ENCODE data around the gene PGAM5. TPM values are rescaled to one million over a fixed set of nuclear protein-coding genes. Genes with fewer than 3 reads are reported as not detected.

PGAM5 gene
- total RNA-seq, 2 donors from 2014 or later = 47.8 to 55.7 TPM

- DNase-seq (no peak), ATAC-seq (replicated peaks in 1 of 2) (no peak)
- Mint-ChIP-seq H3K27ac (no peak overlapping the region), H3K36me3 (ENCODE audit: insufficient read depth in 2 of 2) (peaks cover 1 to 30% of the 10 kb centered on the region in 2 donors), H3K27me3 (ENCODE audit: low read depth) (no peaks in the 10 kb centered on the region), H3K4me3 (no peak overlapping the region), H3K4me1 (ENCODE audit: low read depth) (no peaks in the 10 kb centered on the region), H3K9me3 (no peaks in the 10 kb centered on the region)
These were observed 12.3 kb upstream of the PGAM5 start for GRCh38 chr12:132698341-132698740.

- no peak for ATAC-seq (replicated peaks in 1 of 2)
- peaks cover 1 to 33% of the 10 kb centered on the region in 2 donors for H3K36me3 Mint-ChIP-seq (ENCODE audit: insufficient read depth in 2 of 2)
These were observed 10.3 kb upstream of the PGAM5 start for GRCh38 chr12:132700212-132700822.

GRCh38 chr12:132702640-132703039, 8.0 kb upstream of the PGAM5 start:
- DNase-seq = no peak
- no peaks in the 10 kb centered on the region for H3K27me3 Mint-ChIP-seq (ENCODE audit: low read depth)
- H3K4me1 Mint-ChIP-seq (ENCODE audit: low read depth) = no peaks in the 10 kb centered on the region
- no peak overlapping the region for H3K4me3 Mint-ChIP-seq
- no peak overlapping the region for H3K27ac Mint-ChIP-seq
- H3K9me3 Mint-ChIP-seq = peaks cover 0 to 5% of the 10 kb centered on the region in 2 donors
- peaks cover 6 to 32% of the 10 kb centered on the region in 2 donors for H3K36me3 Mint-ChIP-seq (ENCODE audit: insufficient read depth in 2 of 2)
- ATAC-seq (replicated peaks in 1 of 2) = no peak

More at GRCh38 chr12:132700212-132700822, 10.3 kb upstream of the PGAM5 start:
- no peaks in the 10 kb centered on the region for H3K27me3 Mint-ChIP-seq (ENCODE audit: low read depth)
- H3K27ac Mint-ChIP-seq = no peak overlapping the region
- H3K4me1 Mint-ChIP-seq (ENCODE audit: low read depth) = no peaks in the 10 kb centered on the region
- no peak overlapping the region for H3K4me3 Mint-ChIP-seq
- DNase-seq = no peak
- H3K9me3 Mint-ChIP-seq = no peaks in the 10 kb centered on the region

GRCh38 chr12:132703641-132704040, 7.0 kb upstream of the PGAM5 start:
- Mint-ChIP-seq H3K4me3 (no peak overlapping the region), H3K27ac (no peak overlapping the region), H3K4me1 (ENCODE audit: low read depth) (no peaks in the 10 kb centered on the region), H3K36me3 (ENCODE audit: insufficient read depth in 2 of 2) (peaks cover 10 to 29% of the 10 kb centered on the region in 2 donors), H3K9me3 (peaks cover 0 to 5% of the 10 kb centered on the region in 2 donors), H3K27me3 (ENCODE audit: low read depth) (no peaks in the 10 kb centered on the region)
- DNase-seq (no peak), ATAC-seq (replicated peaks in 1 of 2) (no peak)

GRCh38 chr12:132707241-132707640, 3.4 kb upstream of the PGAM5 start:
- Mint-ChIP-seq H3K27ac (no peak overlapping the region), H3K27me3 (ENCODE audit: low read depth) (no peaks in the 10 kb centered on the region), H3K9me3 (peaks cover 0 to 5% of the 10 kb centered on the region in 2 donors), H3K4me1 (ENCODE audit: low read depth) (peaks cover 12% of the 10 kb centered on the region), H3K4me3 (no peak overlapping the region), H3K36me3 (ENCODE audit: insufficient read depth in 2 of 2) (peaks cover 12 to 22% of the 10 kb centered on the region in 2 donors)
- DNase-seq = no peak
- ATAC-seq (replicated peaks in 1 of 2) = no peak

- Mint-ChIP-seq H3K9me3 (peaks cover 0 to 5% of the 10 kb centered on the region in 2 donors), H3K4me3 (no peak overlapping the region), H3K36me3 (ENCODE audit: insufficient read depth in 2 of 2) (peaks cover 12 to 19% of the 10 kb centered on the region in 2 donors), H3K27me3 (ENCODE audit: low read depth) (no peaks in the 10 kb centered on the region), H3K4me1 (ENCODE audit: low read depth) (peaks cover 20% of the 10 kb centered on the region), H3K27ac (no peak overlapping the region)
- ATAC-seq (replicated peaks in 1 of 2) (no peak), DNase-seq (no peak)
These were observed 2.5 kb upstream of the PGAM5 start for GRCh38 chr12:132708150-132708549.

- H3K4me3 Mint-ChIP-seq = peak overlapping the region; percentile 93 to 98
- DNase-seq = peak in 1 of 2 donors; percentile 24
These were observed 618 bp upstream of the PGAM5 start for GRCh38 chr12:132710043-132710404.

GRCh38 chr12:132711080-132711843, 620 bp downstream of the PGAM5 start:
- ATAC-seq (replicated peaks in 1 of 2) (peak; percentile 30 to 40), DNase-seq (peak; percentile 49 to 53)
- peaks cover 0 to 5% of the 10 kb centered on the region in 2 donors for H3K9me3 Mint-ChIP-seq
- peaks cover 12 to 13% of the 10 kb centered on the region in 2 donors for H3K36me3 Mint-ChIP-seq (ENCODE audit: insufficient read depth in 2 of 2)
- H3K27me3 Mint-ChIP-seq (ENCODE audit: low read depth) = no peaks in the 10 kb centered on the region
- no peak overlapping the region for H3K27ac Mint-ChIP-seq
- peak overlapping the region; percentile 85 to 89 for H3K4me3 Mint-ChIP-seq
- H3K4me1 Mint-ChIP-seq (ENCODE audit: low read depth) = peaks cover 30% of the 10 kb centered on the region

More at GRCh38 chr12:132710043-132710404, 618 bp upstream of the PGAM5 start:
- peaks cover 30% of the 10 kb centered on the region for H3K4me1 Mint-ChIP-seq (ENCODE audit: low read depth)
- peaks cover 0 to 5% of the 10 kb centered on the region in 2 donors for H3K9me3 Mint-ChIP-seq
- H3K27ac Mint-ChIP-seq = peak overlapping the region; percentile 97
- H3K36me3 Mint-ChIP-seq (ENCODE audit: insufficient read depth in 2 of 2) = peaks cover 12 to 15% of the 10 kb centered on the region in 2 donors
- no peaks in the 10 kb centered on the region for H3K27me3 Mint-ChIP-seq (ENCODE audit: low read depth)
- ATAC-seq (replicated peaks in 1 of 2) = peak; percentile 14

- Mint-ChIP-seq H3K9me3 (no peaks in the 10 kb centered on the region), H3K27me3 (ENCODE audit: low read depth) (no peaks in the 10 kb centered on the region), H3K36me3 (ENCODE audit: insufficient read depth in 2 of 2) (peaks cover 9 to 12% of the 10 kb centered on the region in 2 donors), H3K4me3 (no peak overlapping the region), H3K4me1 (ENCODE audit: low read depth) (peaks cover 30% of the 10 kb centered on the region), H3K27ac (peak overlapping the region; percentile 69)
- ATAC-seq (replicated peaks in 1 of 2) = no peak
- no peak for DNase-seq
These were observed 2.5 kb downstream of the PGAM5 start for GRCh38 chr12:132713123-132713522.

GRCh38 chr12:132715874-132716273, 5.2 kb downstream of the PGAM5 start:
- H3K4me1 Mint-ChIP-seq (ENCODE audit: low read depth) = peaks cover 31% of the 10 kb centered on the region
- H3K27ac Mint-ChIP-seq = no peak overlapping the region
- no peaks in the 10 kb centered on the region for H3K9me3 Mint-ChIP-seq
- ATAC-seq (replicated peaks in 1 of 2) (no peak), DNase-seq (no peak)
- H3K4me3 Mint-ChIP-seq = no peak overlapping the region
- H3K27me3 Mint-ChIP-seq (ENCODE audit: low read depth) = no peaks in the 10 kb centered on the region
- peaks cover 4 to 23% of the 10 kb centered on the region in 2 donors for H3K36me3 Mint-ChIP-seq (ENCODE audit: insufficient read depth in 2 of 2)

GRCh38 chr12:132716356-132716755, 5.7 kb downstream of the PGAM5 start:
- no peaks in the 10 kb centered on the region for H3K27me3 Mint-ChIP-seq (ENCODE audit: low read depth)
- H3K9me3 Mint-ChIP-seq = no peaks in the 10 kb centered on the region
- no peak overlapping the region for H3K27ac Mint-ChIP-seq
- H3K4me1 Mint-ChIP-seq (ENCODE audit: low read depth) = peaks cover 30% of the 10 kb centered on the region
- H3K36me3 Mint-ChIP-seq (ENCODE audit: insufficient read depth in 2 of 2) = peaks cover 4 to 23% of the 10 kb centered on the region in 2 donors
- no peak overlapping the region for H3K4me3 Mint-ChIP-seq
- DNase-seq = no peak
- no peak for ATAC-seq (replicated peaks in 1 of 2)

GRCh38 chr12:132717011-132717410, 6.4 kb downstream of the PGAM5 start:
- Mint-ChIP-seq H3K27ac (no peak overlapping the region), H3K4me1 (ENCODE audit: low read depth) (peaks cover 25% of the 10 kb centered on the region), H3K27me3 (ENCODE audit: low read depth) (no peaks in the 10 kb centered on the region), H3K36me3 (ENCODE audit: insufficient read depth in 2 of 2) (peaks cover 4 to 23% of the 10 kb centered on the region in 2 donors), H3K9me3 (no peaks in the 10 kb centered on the region), H3K4me3 (no peak overlapping the region)
- DNase-seq (no peak), ATAC-seq (replicated peaks in 1 of 2) (no peak)

- no peak overlapping the region for H3K27ac Mint-ChIP-seq
- ATAC-seq (replicated peaks in 1 of 2) (no peak), DNase-seq (no peak)
- peaks cover 4 to 24% of the 10 kb centered on the region in 2 donors for H3K36me3 Mint-ChIP-seq (ENCODE audit: insufficient read depth in 2 of 2)
- no peaks in the 10 kb centered on the region for H3K9me3 Mint-ChIP-seq
- H3K4me3 Mint-ChIP-seq = no peak overlapping the region
- H3K4me1 Mint-ChIP-seq (ENCODE audit: low read depth) = peaks cover 19% of the 10 kb centered on the region
- H3K27me3 Mint-ChIP-seq (ENCODE audit: low read depth) = no peaks in the 10 kb centered on the region
These were observed 7.1 kb downstream of the PGAM5 start for GRCh38 chr12:132717531-132718387.

All from activated T-cell treated with anti-CD3 and anti-CD28 coated beads, Interleukin-2, amount 50 U/mL, for 72 hours (primary cell).